HEK293T (cell line): ENCODE results near the gene TBATA.
A peak's percentile ranks its signal among the peaks of the same experiment; 100 is the strongest.

Source experiments
- CTCF ChIA-PET: fragments of 350-600 bp; formaldehyde crosslinking; extraction: SDS; loops from one replicate; lab custom pipeline; 2021; ENCODE audit warnings: antibody characterized with exemption, inconsistent platforms; lab: Yijun Ruan, JAX
- POLR2A ChIA-PET: fragments of 350-600 bp; formaldehyde crosslinking; extraction: SDS; loops from one replicate; lab custom pipeline; 2020; ENCODE audit warnings: antibody characterized with exemption, inconsistent platforms; lab: Yijun Ruan, JAX
- DNase-seq: peaks from one replicate; pipeline ENCODE4 v3.0.0; 2012; ENCODE audit warnings: mixed read lengths; ENCODE audit errors: extremely low spot score
- ARNT ChIP-seq: fragments of 450-650 bp; IDR thresholded peaks from 2 replicates; pipeline ENCODE4 v1.6.1; 2017; ENCODE audit warnings: mild to moderate bottlenecking
- BHLHE40 ChIP-seq: fragments of 450-650 bp; IDR thresholded peaks from 2 replicates; pipeline ENCODE4 v1.6.1; 2016; ENCODE audit warnings: mild to moderate bottlenecking, moderate library complexity, borderline replicate concordance
- CTBP1 ChIP-seq: fragments of 450-650 bp; IDR thresholded peaks from 2 replicates; pipeline ENCODE4 v1.6.1; 2016; ENCODE audit warnings: borderline replicate concordance
- ELF4 ChIP-seq: fragments of 450-650 bp; IDR thresholded peaks from 2 replicates; pipeline ENCODE4 v1.6.1; 2017; ENCODE audit warnings: antibody characterized with exemption
- FOXA1 ChIP-seq: fragments of 450-650 bp; IDR thresholded peaks from 2 replicates; pipeline ENCODE4 v1.6.1; 2016; ENCODE audit warnings: mild to moderate bottlenecking
- FOXK2 ChIP-seq: fragments of 450-650 bp; IDR thresholded peaks from 2 replicates; pipeline ENCODE4 v1.6.1; 2016; ENCODE audit warnings: mild to moderate bottlenecking
- FOXM1 ChIP-seq: fragments of 450-650 bp; IDR thresholded peaks from 2 replicates; pipeline ENCODE4 v1.6.1; 2017; ENCODE audit warnings: mild to moderate bottlenecking, borderline replicate concordance
- HDGF ChIP-seq: fragments of 450-650 bp; IDR thresholded peaks from 2 replicates; pipeline ENCODE4 v1.6.1; 2017; ENCODE audit warnings: antibody characterized with exemption, borderline replicate concordance
- L3MBTL2 ChIP-seq: fragments of 450-650 bp; conservative IDR thresholded peaks from 2 replicates; pipeline ENCODE4 v1.6.1; 2016; ENCODE audit warnings: mild to moderate bottlenecking
- LEF1 ChIP-seq: fragments of 450-650 bp; IDR thresholded peaks from 2 replicates; pipeline ENCODE4 v1.6.1; 2017; ENCODE audit warnings: mild to moderate bottlenecking, borderline replicate concordance
- NFRKB ChIP-seq: fragments of 450-650 bp; IDR thresholded peaks from 2 replicates; pipeline ENCODE4 v1.6.1; 2016; ENCODE audit warnings: mild to moderate bottlenecking, moderate library complexity
- SP1 ChIP-seq: fragments of 450-650 bp; IDR thresholded peaks from 2 replicates; pipeline ENCODE4 v1.6.1; 2017
- SUZ12 ChIP-seq: fragments of 450-650 bp; IDR thresholded peaks from 2 replicates; pipeline ENCODE4 v1.6.1; 2016; ENCODE audit warnings: mild to moderate bottlenecking
- TARDBP ChIP-seq: fragments of 450-650 bp; IDR thresholded peaks from 2 replicates; pipeline ENCODE4 v1.6.1; 2016
- ZNF384 ChIP-seq: fragments of 450-650 bp; IDR thresholded peaks from 2 replicates; pipeline ENCODE4 v1.6.1; 2016
- TF ChIP-seq, protein P1 (sequence below): fragments of 450-650 bp; IDR thresholded peaks from 2 replicates; pipeline ENCODE4 v1.6.1; 2016

Gene TBATA

GRCh38 chr10:70759781-70760180 is 25.4 kb downstream of the TBATA start:
- ChIA-PET POLR2A (no interaction called here), CTCF (interaction anchor here (1.9 kb wide), 1 partner anchor 201 kb away, joined by 4 read pairs; no protein-coding TSS in a partner anchor)
- TF ChIP-seq L3MBTL2 (no peak), FOXM1 (no peak), LEF1 (no peak), BHLHE40 (no peak), FOXA1 (no peak), ARNT (no peak)
- TF ChIP-seq, protein P1, sequence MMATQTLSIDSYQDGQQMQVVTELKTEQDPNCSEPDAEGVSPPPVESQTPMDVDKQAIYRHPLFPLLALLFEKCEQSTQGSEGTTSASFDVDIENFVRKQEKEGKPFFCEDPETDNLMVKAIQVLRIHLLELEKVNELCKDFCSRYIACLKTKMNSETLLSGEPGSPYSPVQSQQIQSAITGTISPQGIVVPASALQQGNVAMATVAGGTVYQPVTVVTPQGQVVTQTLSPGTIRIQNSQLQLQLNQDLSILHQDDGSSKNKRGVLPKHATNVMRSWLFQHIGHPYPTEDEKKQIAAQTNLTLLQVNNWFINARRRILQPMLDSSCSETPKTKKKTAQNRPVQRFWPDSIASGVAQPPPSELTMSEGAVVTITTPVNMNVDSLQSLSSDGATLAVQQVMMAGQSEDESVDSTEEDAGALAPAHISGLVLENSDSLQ, result no peak
- no peak for DNase-seq

GRCh38 chr10:70758757-70759514 is 26.2 kb downstream of the TBATA start:
- ChIA-PET CTCF (interaction anchor here (1.1 kb wide), 1 partner anchor 298 kb away, joined by 3 read pairs; no protein-coding TSS in a partner anchor), POLR2A (no interaction called here)
- DNase-seq, result peak; percentile 74
- TF ChIP-seq, protein P1, result no peak
- no peak for TF ChIP-seq FOXA1
- no peak for TF ChIP-seq ELF4
- no peak for TF ChIP-seq L3MBTL2
- TF ChIP-seq NFRKB, result no peak
- no peak for TF ChIP-seq SP1
- TF ChIP-seq SUZ12, result no peak
- TF ChIP-seq FOXM1, result no peak
- TF ChIP-seq ARNT, result no peak
- TF ChIP-seq BHLHE40, result no peak
- TF ChIP-seq CTBP1, result no peak
- TF ChIP-seq FOXK2, result no peak
- TF ChIP-seq LEF1, result no peak
- TF ChIP-seq ZNF384, result no peak
- no peak for TF ChIP-seq TARDBP
- no peak for TF ChIP-seq HDGF

- ChIA-PET CTCF (interaction anchor here (1.1 kb wide), 1 partner anchor 296 kb away, joined by 3 read pairs; no protein-coding TSS in a partner anchor), POLR2A (no interaction called here)
- no peak for DNase-seq
- TF ChIP-seq BHLHE40 (no peak), HDGF (no peak), ARNT (no peak), NFRKB (no peak), SUZ12 (no peak), TARDBP (no peak), FOXM1 (no peak), FOXK2 (no peak), L3MBTL2 (no peak), FOXA1 (no peak), ELF4 (no peak), SP1 (no peak)
These were observed 27.3 kb downstream of the TBATA start for GRCh38 chr10:70757856-70758255.

- TF ChIP-seq ZNF384 (no peak), FOXA1 (no peak), FOXK2 (no peak), HDGF (no peak), L3MBTL2 (no peak), LEF1 (no peak), ELF4 (no peak), FOXM1 (no peak), SUZ12 (no peak), BHLHE40 (no peak), TARDBP (no peak), CTBP1 (no peak), NFRKB (no peak), SP1 (no peak), ARNT (no peak)
- TF ChIP-seq, protein P1, result no peak
- ChIA-PET POLR2A (no interaction called here), CTCF (interaction anchor here (0.7 kb wide), 1 partner anchor 17 kb away, joined by 3 read pairs; no protein-coding TSS in a partner anchor)
- no peak for DNase-seq
These were observed 28.3 kb downstream of the TBATA start for GRCh38 chr10:70756700-70757360.

DNA sequence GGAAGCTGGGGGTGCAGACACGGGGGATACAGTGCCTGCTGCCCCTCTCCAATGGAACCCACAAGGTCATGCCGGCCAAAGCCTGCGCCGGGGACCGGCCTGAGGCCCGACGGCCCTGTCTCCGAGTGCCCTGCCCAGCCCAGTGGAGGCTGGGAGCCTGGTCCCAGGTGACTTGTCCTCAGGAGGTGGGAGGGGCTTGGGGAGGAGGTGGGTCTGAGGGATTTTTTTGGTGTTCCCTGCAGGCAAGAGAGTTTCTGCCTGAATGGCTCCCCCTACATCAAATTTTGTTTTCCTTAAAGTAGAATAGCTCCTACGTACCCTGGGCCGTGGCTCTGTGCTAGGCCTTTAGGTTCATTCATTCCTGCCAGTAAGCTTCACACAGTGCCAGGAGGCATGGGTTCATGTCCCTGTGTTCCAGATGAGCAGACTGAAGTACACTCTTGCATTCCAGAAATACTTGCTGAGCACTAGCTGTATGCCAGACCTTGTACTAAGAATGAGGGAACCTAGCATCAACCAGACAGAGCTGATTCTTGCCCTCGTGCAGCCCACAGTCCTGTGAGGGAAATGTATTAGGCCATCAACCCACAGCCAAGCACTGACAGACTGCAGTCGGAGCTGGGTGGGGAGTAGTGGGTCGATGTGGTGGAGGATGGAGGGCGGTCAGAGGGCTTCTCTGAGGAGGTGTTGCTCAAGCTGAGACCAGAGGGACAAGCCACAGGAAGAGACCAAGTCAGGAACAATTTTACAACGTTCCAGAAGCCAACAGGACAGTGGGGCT is 31.1 kb downstream of the TBATA start:
- POLR2A ChIA-PET, result no interaction called here
- TF ChIP-seq HDGF (no peak), ARNT (no peak), CTBP1 (no peak), SP1 (no peak), L3MBTL2 (no peak), ELF4 (no peak), FOXA1 (no peak), FOXM1 (no peak), SUZ12 (no peak), TARDBP (no peak)
- TF ChIP-seq, protein P1, result no peak
- CTCF ChIA-PET, result interaction anchor here (1.2 kb wide), 1 partner anchor 195 kb away, joined by 4 read pairs; no protein-coding TSS in a partner anchor
- DNase-seq, result no peak
